Medulla oblongata (tissue), 1 donor: ENCODE results near the gene RPL23.

Experiments
- DNase-seq: peaks from one replicate; pipeline ENCODE4 v3.0.0-alpha.2; 2015; ENCODE audit errors: extremely low spot score

RPL23 gene

GRCh38 chr17:38853292-38854219 lies at the start of gene RPL23:
TSS of gene RPL23 (minus strand) at chr17:38853721. CDS start at chr17:38853710, 11 bp downstream.
- DNase-seq = peak; percentile 98

DNA sequence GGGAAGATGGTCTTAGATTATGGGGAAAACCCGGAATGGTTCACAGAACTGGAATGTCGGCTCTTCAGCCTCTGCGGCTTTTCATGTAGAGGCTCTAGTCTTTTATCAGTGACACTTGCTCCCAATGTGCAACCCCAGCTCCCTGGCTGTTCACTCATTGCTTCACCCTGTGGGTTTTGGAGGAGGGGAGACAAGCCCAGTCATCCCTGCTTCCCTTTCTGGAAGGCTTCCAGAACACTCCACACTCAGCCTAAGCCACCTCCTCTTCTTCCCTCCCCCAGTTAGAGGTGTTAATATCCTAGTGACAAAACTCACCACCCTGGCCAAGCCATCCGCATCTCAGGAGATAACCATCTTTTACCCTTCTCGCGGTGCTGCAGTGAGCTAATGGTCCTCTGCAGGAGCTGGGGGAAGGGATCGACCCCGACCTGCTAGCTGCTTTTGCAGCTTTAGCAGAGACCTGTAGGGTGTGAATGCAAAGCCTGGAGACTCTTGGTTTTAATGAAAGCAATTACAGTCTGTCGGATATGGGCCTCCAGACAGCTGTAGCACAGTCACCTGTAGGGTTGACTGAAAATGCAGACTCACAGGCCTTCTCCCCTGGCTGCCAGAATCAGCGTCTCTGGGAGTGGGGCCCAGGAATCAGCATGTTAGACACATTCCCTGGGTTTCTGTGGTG lies 47.6 kb upstream of the RPL23 start:
- peak; percentile 42 for DNase-seq

GRCh38 chr17:38899421-38899820 lies 45.9 kb upstream of the RPL23 start:
- no peak for DNase-seq

DNA sequence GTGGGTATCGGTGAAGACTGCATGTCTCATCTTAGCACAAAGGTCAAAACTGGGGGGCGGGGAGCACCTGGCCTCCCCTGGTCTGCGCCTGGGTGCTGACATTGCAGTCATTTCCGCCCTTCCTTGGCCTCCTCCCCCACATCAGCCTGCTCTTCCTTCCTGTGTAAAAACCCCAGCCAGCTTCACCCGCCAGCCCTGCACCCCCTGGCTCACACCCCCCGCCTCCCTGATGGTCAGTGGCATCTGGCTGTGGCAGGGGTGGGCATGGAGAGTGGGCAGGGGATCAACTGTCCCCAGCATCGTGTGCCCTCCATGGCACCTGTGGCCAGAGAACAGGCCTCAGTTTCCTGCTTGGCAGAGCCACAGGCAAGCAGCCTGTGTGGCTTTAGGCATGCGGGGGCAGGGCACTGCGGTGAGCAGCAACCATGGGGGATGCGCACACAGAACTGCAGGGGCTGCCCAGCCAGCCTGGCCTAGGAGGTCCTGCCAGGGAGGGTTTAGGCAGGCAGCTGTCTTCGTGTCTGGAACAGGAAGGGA lies 45.4 kb upstream of the RPL23 start:
- no peak for DNase-seq

DNA sequence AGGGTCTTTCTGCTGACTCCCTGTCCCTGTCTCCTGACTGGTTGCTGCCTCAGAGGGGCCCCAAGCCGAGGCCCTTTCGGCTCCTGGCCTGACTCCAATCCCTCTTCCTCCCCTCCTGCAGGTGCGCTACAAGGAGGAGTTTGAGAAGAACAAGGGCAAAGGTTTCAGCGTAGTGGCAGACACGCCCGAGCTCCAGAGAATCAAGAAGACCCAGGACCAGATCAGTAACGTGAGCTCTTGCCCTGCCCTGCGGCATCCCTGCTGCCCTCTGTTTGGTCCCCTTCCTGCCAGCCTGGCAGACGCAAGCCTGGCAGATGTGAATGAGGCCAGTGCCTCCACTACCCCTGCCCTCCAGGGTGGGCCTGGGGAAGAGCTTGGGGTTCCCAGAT lies 44.8 kb upstream of the RPL23 start:
- DNase-seq = no peak

DNA sequence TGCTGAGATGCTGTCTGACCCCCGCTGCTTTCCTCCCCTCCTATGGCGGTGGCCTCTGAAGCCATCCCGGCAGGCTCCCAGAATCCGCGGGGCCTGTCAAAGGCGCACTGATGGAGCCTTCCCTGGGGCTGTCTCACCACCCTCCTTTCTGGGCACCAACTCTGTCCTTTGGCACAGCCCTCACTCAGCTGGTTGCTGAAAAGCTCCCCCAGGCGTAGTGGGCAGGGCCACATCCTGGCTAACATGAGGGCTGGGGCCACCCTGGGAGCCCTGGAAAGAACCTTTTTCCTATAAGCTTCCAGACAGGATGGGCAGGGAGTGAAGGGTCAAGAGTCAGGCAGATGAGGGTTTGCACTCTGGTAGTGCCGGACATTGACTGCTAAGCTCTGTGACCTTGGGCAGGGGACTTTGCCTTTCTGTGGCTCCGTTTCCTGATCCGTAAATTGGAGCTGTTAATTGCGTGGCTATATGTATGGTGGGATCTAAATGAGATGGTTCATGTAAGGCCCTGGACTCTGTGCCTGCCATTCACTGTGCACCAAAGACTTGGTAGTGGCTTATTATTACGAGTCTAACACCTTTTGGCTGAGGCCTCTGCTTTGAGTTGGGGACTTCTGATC lies 44.3 kb upstream of the RPL23 start:
- peak; percentile 66 for DNase-seq

DNA sequence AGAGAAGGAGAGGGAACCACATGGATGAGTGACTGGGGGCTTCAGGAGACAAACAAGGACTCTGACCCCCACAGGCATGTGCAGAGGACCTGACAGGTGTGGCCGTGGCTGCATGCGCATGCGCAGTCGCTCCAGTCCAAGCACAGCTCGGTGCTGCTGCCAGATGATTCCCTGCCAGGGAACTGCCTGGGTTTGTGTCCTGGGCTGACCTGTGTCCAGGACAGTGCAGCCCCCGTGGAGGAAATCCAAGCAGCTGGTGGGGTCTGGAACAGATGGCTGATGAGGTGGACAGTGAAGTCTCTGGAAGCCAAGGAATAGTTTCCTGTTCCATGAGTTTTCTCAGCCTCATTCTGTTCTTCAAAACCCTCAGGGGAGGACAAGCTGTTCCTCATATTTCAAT lies 43.7 kb upstream of the RPL23 start:
- DNase-seq = no peak

DNA sequence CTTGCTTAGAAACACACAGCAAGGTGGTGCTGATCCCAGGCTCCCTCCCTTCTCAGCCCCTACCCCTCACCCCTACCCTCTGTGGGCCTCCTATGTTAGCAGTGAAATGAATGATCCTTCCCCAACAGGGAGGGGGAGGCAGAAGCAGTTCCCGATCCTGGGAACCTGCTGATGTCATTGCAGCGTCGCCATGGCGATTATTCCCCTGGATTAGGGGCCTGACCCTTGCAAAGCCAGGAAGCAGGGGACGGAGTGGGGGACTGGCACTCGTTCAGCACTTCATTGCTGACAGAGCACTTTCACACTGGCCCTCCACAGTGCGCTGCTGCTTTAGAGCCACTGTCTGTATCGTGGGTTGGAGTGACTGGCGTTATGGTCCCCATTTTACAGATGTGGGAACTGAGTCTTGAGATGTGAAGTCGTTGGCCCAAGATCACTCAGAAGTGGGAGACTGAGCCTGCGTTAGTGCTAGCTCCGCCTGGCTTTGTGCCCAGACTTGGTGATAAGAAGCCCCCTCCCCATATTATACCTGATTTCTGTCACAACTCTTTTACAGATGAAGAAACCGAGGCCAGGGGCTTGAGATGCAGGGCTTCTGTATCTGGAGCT lies 42.9 kb upstream of the RPL23 start:
- DNase-seq = no peak

DNA sequence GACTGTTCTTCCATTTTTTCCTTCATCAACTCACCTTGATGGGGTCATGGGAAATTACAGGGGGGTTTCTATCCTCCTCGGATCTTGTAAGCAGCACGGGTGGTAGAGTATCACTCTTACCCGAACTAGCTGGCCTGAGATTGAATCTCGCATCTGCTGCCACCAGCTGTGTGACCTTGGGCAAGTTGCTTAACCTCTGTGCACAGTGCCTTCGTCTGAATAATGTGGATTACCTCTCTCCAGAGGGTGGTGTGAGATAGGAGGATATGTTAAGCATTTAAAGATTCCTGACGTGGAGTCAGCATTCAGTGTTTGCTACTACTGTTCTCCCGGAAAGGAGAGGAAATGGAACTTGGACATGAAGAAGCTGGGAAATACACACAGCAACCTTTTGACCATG lies 40.8 kb upstream of the RPL23 start:
- DNase-seq = no peak

DNA sequence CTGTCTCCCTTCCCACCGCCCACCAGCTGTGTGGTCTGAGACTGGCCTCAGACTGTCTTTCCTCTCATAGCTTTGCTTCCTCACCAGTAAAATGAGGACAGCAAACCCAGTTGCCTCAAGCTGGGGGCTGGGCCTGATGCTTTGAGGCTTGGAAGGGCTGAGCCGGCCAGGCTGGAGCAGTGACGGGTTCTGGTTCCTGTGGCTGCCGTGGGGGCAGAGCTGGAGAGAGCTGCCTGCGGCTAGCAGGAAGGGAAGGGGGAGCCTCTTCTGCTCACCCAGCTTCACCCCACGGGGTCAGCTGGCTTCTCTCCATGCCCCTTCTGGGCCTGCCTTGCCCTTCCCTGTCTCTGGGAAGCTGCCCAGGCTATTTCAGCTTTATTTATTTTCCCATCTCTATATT lies 40.1 kb upstream of the RPL23 start:
- peak; percentile 59 for DNase-seq

DNA sequence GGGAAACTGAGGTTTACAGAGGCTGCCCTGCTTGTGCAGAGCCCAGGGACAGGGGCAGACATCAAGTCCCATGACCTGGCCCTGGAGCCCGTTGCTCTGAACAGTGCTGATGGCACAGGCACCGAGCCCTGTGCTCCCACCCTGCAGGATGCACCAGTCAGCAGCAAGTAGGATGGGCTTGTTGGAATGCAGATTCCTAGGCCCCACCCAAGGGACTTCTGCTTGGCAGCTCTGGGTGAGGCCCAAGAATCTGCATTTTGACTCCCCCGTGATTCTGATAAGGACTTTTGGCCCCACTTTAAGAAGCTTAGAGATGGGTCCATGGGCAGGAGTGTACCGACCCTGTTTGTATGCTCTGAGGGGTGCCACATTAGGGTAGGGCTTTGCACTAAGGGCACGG lies 39.6 kb upstream of the RPL23 start:
- DNase-seq = no peak

DNA sequence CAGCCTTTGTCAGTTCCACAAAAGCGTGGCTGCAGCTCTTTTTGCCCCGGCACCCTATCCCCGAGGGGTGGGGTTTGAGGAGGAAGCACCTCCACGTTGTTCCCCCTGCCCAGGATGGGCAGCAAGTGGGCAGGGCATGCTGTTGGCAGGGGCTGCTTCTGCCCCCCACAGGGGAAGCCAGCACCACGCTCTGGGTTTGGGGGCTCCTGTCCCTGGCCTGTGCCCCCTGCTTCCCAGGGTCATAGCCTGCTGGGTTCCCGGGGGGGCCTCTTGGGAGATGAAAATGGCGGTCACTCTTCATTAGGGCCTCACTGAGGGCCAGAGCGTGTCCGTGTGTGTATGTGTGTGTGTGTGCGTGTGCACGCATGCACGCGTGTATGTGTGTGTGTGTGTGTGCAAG lies 39.1 kb upstream of the RPL23 start:
- DNase-seq = no peak

GRCh38 chr17:38892083-38892482 lies 38.6 kb upstream of the RPL23 start:
- no peak for DNase-seq

GRCh38 chr17:38891441-38891840 lies 37.9 kb upstream of the RPL23 start:
- no peak for DNase-seq

DNA sequence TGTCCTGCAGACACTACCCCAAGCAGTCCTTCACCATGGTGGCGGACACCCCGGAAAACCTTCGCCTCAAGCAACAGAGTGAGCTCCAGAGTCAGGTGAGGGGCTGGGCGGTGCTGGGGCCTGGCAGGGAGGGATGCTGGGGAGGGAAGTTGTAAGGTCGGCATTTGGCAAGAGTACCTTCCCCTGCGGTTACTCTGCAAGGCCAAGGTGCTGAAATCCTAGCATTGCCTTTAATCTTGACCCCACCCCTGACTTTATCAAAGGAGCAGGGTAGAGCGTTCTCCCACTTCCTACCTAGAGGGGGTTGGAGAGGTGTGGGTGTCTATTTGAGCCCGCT lies 36.9 kb upstream of the RPL23 start:
- no peak for DNase-seq

DNA sequence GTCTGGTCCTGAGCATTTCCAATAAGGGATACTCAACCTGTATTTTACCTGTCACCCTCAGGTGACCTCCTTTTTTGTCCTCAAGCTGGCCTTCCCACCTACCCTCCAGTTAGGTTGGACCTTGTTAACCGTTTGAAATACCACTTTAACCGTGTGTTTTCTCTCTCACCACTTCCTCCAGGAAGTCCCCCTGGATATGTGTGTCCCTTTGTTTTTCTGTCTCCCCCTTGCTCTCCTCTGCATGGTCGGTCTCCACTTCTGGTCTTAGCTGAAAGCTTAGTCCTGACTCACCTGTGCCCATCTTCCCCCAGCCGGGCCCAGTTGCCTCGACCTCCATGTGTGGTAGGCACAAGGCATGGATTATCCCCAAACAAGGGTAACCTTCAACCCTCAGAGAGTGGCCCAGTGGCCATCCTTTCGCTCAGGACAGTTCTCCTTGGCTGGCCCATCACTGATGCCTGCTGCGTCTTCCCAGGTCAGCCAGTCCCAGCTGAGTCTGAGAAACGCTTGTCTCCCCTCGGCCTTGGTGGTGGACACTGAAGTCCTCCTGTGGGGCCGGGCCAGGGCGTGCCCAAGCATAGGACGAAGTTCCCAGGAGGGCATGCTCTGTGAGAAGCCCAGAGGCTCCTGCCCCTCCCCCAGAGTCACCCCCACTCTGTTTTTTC lies 36.4 kb upstream of the RPL23 start:
- DNase-seq = no peak

DNA sequence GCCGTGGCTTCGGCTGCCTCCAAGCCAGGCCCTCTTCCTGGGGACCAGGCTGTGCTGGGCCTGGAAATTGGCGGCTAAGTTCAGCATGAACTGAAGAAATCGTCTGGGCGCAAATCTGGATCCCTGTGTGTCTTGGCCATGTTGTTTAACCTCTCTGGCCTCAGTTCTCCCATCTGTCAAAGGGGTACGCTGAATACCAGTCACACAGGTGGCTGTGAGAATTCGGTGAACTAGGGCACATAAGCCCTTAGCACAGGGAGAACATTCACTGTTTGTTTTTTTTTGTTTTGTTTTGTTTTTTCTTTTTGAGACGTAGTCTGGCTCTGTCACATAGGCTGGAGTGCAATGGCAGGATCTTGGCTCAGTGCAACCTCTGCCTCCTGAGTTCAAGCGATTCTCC lies 35.3 kb upstream of the RPL23 start:
- no peak for DNase-seq

DNA sequence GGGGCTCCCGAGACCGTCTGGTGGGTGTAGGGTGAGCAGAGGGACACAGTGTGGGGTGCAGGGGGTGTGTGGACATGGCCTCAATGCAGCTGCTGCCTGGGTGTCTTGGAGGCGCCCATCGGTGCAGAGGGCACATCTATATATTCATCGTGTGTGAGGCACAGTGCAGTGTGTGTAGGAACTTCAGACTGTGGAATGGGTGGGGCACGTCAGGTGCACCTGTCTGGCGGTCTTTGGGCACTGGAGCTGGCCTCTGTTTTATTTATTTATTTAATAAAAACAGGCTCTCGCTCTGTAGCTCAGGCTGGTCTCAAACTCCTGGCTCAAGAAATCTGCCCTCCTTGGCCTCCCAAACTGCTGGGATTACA lies 33.1 kb upstream of the RPL23 start:
- DNase-seq = no peak

- DNase-seq = peak; percentile 83
Observed at GRCh38 chr17:38885728-38886642, 32.5 kb upstream of the RPL23 start.

GRCh38 chr17:38885044-38885727 lies 31.7 kb upstream of the RPL23 start:
- DNase-seq = no peak
